HepG2 (cell line): Measurements from ENCODE around the gene TRIM15. TPM values are rescaled to one million over a fixed set of nuclear protein-coding genes. Genes with fewer than 3 reads are reported as not detected.
A peak's percentile ranks its signal among the peaks of the same experiment; 100 is the strongest.

ENCODE experiments used
- DMAP1 ChIP-seq: IDR thresholded peaks from 2 replicates; pipeline ENCODE4 v1.6.1; 2016
- KMT2B ChIP-seq: IDR thresholded peaks from 2 replicates; pipeline ENCODE4 v1.6.1; 2016; ENCODE audit warnings: missing genetic modification reagents, missing compliant biosample characterization
- MIER3 ChIP-seq: IDR thresholded peaks from 2 replicates; pipeline ENCODE4 v1.6.1; 2016; ENCODE audit warnings: missing compliant biosample characterization, borderline replicate concordance
- NFYB ChIP-seq: sonication (generic); formaldehyde crosslinking; IDR thresholded peaks from 2 replicates; pipeline ENCODE4 v1.4.0; 2020; ENCODE audit warnings: missing genetic modification reagents
- PHF21A ChIP-seq: sonication (generic); formaldehyde crosslinking; IDR thresholded peaks from 2 replicates; pipeline ENCODE4 v1.5.0; 2020; ENCODE audit warnings: mild to moderate bottlenecking, missing genetic modification reagents
- PRPF4 ChIP-seq: fragments of 200-400 bp; formaldehyde crosslinking; IDR thresholded peaks from 2 replicates; pipeline ENCODE4 v1.6.1; 2016; ENCODE audit warnings: low read length, low read depth; ENCODE audit not compliant: poor library complexity, severe bottlenecking
- SP1 ChIP-seq, 2 experiments: fragments of 450-650 bp in 1 of 2; sonication (generic) in 1 of 2; formaldehyde crosslinking in 1 of 2; IDR thresholded peaks; 2 replicates each; pipeline versions ENCODE4 v1.4.0 to v1.6.1; 2016 to 2020; ENCODE audit warnings: missing genetic modification reagents in 1 of 2
- SP2 ChIP-seq: sonication (generic); formaldehyde crosslinking; IDR thresholded peaks from 2 replicates; pipeline ENCODE4 v1.5.1; 2020; ENCODE audit warnings: mild to moderate bottlenecking, missing genetic modification reagents
- TAF15 ChIP-seq: fragments of 200-400 bp; formaldehyde crosslinking; IDR thresholded peaks from one replicate; pipeline ENCODE4 v1.6.1; 2018; ENCODE audit warnings: mild to moderate bottlenecking, low read depth, low read length; ENCODE audit not compliant: poor library complexity, severe bottlenecking
- TSC22D2 ChIP-seq: sonication (generic); formaldehyde crosslinking; IDR thresholded peaks from 2 replicates; pipeline ENCODE4 v1.5.1; 2020; ENCODE audit warnings: missing genetic modification reagents, mild to moderate bottlenecking, borderline replicate concordance
- U2AF1 ChIP-seq: fragments of 200-400 bp; formaldehyde crosslinking; optimal IDR thresholded peaks from 2 replicates; pipeline ENCODE3; 2017; ENCODE audit warnings: mild to moderate bottlenecking, low read depth, low read length
- ZFP37 ChIP-seq: sonication (generic); formaldehyde crosslinking; IDR thresholded peaks from 2 replicates; pipeline ENCODE4 v1.4.0; 2020; ENCODE audit warnings: missing genetic modification reagents, borderline replicate concordance
- ZNF136 ChIP-seq: sonication (generic); formaldehyde crosslinking; IDR thresholded peaks from 2 replicates; pipeline ENCODE4 v1.8.1; 2022; ENCODE audit warnings: low read depth, mild to moderate bottlenecking, moderate library complexity, missing genetic modification reagents
- ZNF460 ChIP-seq: sonication (generic); formaldehyde crosslinking; IDR thresholded peaks from 2 replicates; pipeline ENCODE4 v1.5.1; 2020; ENCODE audit warnings: missing genetic modification reagents, mild to moderate bottlenecking, borderline replicate concordance
- ZNF788 ChIP-seq: sonication (generic); formaldehyde crosslinking; IDR thresholded peaks from 2 replicates; pipeline ENCODE4 v1.5.0; 2020; ENCODE audit warnings: mild to moderate bottlenecking, missing genetic modification reagents, borderline replicate concordance
- polyA plus RNA-seq, 8 experiments: library from polyadenylated mRNA; depleted of rRNA in 3 of 8; stranded (reverse) in 7 of 8; unstranded in 1 of 8; fragments of >200 nt; fragmentation: Illumina TruSeq in 4 of 8; extraction: Trizol in 4 of 8; gene quantifications; 2 replicates each; pipeline versions ENCODE4 v1.2.1 to v1.2.3, GENCODE V29; 2011 to 2016; ENCODE audit warnings: low read depth in 4 of 8, missing spikeins in 1 of 8, mixed read lengths in 1 of 8; ENCODE audit not compliant: insufficient read depth in 1 of 8
- total RNA-seq, 5 experiments: library from RNA; depleted of rRNA; stranded (reverse); fragments of >200 nt; fragmentation: Illumina TruSeq; extraction: Trizol; gene quantifications; 2 replicates each; pipeline ENCODE4 v1.2.3, GENCODE V29; 2016; ENCODE audit warnings: low read depth in 1 of 5
- TF ChIP-seq, protein P1 (sequence below): sonication (generic); formaldehyde crosslinking; IDR thresholded peaks from 2 replicates; pipeline ENCODE4 v1.5.1; 2020; ENCODE audit warnings: missing genetic modification reagents, mild to moderate bottlenecking, borderline replicate concordance
- TF ChIP-seq, protein P2 (sequence below): sonication (generic); formaldehyde crosslinking; IDR thresholded peaks from 2 replicates; pipeline ENCODE4 v1.8.0; 2022; ENCODE audit warnings: mild to moderate bottlenecking, missing genetic modification reagents; ENCODE audit not compliant: insufficient replicate concordance
- TF ChIP-seq, protein P3 (sequence below): IDR thresholded peaks from 2 replicates; pipeline ENCODE4 v1.6.1; 2012; ENCODE audit warnings: inconsistent platforms
- TF ChIP-seq, protein P4 (sequence below): sonication (generic); IDR thresholded peaks from 2 replicates; pipeline ENCODE4 v1.6.1; 2016; ENCODE audit warnings: low read depth, borderline replicate concordance

Gene TRIM15
- total and polyA plus RNA-seq, 2 of the 13 experiments (the other 11 are each of a cell fraction or from before 2014, with no cell fraction given): 35.1 to 38.2 TPM

DNA sequence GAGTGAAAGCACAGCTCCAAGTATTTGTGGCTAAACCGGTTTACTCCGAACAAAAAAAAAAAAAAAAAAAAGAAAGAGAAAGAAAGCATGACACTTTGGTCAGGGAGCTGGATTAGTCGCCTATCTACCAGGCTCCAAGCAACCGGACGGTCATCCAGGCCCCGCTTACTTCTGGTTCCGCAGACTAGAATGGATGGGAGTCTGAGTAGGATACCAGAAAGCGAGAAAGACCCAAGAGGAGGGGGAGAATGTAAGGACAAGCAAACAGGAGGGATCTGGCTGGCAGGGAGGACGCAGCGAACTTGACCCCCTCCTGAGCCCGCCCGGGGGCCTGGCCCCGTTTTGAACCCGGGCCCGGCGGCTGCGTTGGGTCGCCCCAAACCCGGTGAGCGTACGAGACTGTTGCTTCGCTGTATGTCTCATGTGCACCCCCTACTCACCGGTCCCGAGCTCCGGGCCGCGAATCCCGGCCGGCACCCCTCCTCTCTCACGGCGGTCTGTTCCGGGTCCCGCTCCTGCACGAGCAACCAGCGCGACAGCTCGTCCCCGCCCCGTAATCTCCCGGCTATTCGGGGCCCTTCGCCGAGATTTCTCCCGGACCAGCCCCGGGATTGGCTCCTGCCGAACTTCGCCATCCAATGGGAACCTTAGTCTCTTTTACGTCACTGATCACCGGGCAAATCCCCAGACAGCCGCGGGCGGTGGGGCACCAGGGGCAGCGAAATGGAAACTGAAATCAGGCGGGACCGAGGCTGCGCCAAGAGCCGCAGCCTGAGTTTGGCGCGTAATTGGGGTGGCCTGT lies 49.7 kb downstream of the TRIM15 start, which contains the start of gene TRIM26 (continued):
- TF ChIP-seq SP2 (CRISPR knock-in tag): peak; percentile 42; the same call in 1 of the 2 replicates
- no peak for TF ChIP-seq SP1 (IDR thresholded peaks at IDR 0.05)
- no peak; the same call in 1 of the 2 replicates for TF ChIP-seq SP1 (CRISPR knock-in tag; IDR thresholded peaks at IDR 0.05)
- peak; percentile 87 for TF ChIP-seq KMT2B
- TF ChIP-seq PHF21A (CRISPR knock-in tag): peak; percentile 100
- peak; percentile 71 for TF ChIP-seq U2AF1
- TF ChIP-seq NFYB (CRISPR knock-in tag): peak; percentile 95
- TF ChIP-seq, protein P1, sequence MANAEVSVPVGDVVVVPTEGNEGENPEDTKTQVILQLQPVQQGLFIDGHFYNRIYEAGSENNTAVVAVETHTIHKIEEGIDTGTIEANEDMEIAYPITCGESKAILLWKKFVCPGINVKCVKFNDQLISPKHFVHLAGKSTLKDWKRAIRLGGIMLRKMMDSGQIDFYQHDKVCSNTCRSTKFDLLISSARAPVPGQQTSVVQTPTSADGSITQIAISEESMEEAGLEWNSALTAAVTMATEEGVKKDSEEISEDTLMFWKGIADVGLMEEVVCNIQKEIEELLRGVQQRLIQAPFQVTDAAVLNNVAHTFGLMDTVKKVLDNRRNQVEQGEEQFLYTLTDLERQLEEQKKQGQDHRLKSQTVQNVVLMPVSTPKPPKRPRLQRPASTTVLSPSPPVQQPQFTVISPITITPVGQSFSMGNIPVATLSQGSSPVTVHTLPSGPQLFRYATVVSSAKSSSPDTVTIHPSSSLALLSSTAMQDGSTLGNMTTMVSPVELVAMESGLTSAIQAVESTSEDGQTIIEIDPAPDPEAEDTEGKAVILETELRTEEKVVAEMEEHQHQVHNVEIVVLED (CRISPR knock-in tag): no peak
- TF ChIP-seq, protein P2, sequence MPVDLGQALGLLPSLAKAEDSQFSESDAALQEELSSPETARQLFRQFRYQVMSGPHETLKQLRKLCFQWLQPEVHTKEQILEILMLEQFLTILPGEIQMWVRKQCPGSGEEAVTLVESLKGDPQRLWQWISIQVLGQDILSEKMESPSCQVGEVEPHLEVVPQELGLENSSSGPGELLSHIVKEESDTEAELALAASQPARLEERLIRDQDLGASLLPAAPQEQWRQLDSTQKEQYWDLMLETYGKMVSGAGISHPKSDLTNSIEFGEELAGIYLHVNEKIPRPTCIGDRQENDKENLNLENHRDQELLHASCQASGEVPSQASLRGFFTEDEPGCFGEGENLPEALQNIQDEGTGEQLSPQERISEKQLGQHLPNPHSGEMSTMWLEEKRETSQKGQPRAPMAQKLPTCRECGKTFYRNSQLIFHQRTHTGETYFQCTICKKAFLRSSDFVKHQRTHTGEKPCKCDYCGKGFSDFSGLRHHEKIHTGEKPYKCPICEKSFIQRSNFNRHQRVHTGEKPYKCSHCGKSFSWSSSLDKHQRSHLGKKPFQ: peak; percentile 71
- TF ChIP-seq ZNF788 (CRISPR knock-in tag): no peak
- TF ChIP-seq MIER3: peak; percentile 45; the same call in 1 of the 2 replicates
- TF ChIP-seq TAF15: peak; percentile 85
- TF ChIP-seq PRPF4: no peak
- peak; percentile 82 for TF ChIP-seq ZFP37 (CRISPR knock-in tag)
- TF ChIP-seq ZNF136 (CRISPR knock-in tag): peak; percentile 46; the same call in 1 of the 2 replicates
- TF ChIP-seq, protein P3, sequence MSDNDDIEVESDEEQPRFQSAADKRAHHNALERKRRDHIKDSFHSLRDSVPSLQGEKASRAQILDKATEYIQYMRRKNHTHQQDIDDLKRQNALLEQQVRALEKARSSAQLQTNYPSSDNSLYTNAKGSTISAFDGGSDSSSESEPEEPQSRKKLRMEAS: peak; percentile 82
- no peak for TF ChIP-seq ZNF460
- TF ChIP-seq DMAP1: peak; percentile 68; the same call in 1 of the 2 replicates
- 0 out of 2 replicates have a peak, but pooled peaks have one; percentile 41 for TF ChIP-seq TSC22D2 (CRISPR knock-in tag)
- TF ChIP-seq, protein P4, sequence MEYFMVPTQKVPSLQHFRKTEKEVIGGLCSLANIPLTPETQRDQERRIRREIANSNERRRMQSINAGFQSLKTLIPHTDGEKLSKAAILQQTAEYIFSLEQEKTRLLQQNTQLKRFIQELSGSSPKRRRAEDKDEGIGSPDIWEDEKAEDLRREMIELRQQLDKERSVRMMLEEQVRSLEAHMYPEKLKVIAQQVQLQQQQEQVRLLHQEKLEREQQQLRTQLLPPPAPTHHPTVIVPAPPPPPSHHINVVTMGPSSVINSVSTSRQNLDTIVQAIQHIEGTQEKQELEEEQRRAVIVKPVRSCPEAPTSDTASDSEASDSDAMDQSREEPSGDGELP: peak; percentile 23; the same call in 1 of the 2 replicates
